K562 treated with DMSO at 1 percent for 48 hours (cell line): Measurements from ENCODE around the gene HAVCR2. TPM values are rescaled to one million over a fixed set of nuclear protein-coding genes. Genes with fewer than 3 reads are reported as not detected.

Experiments used
- total RNA-seq: library from RNA; unstranded; fragments of 300-600 nt; gene quantifications from 2 replicates; pipeline ENCODE4 v1.2.3, GENCODE V29; 2022; ENCODE audit warnings: low replicate concordance; ENCODE audit errors: extremely low read depth

HAVCR2 gene
- not detected in 2 replicates for total RNA-seq

GRCh38 chr5:157108976-157109375, at the start of gene HAVCR2:
TSS of gene HAVCR2 (minus strand) at chr5:157109044. CDS start at chr5:157108983, 61 bp downstream.

GRCh38 chr5:157142317-157143126, 33.7 kb upstream of the HAVCR2 start, which contains the start of gene MED7:
TSS of gene MED7 (minus strand) at chr5:157142865. CDS start at chr5:157139431, 3,434 bp downstream.

GRCh38 chr5:157059093-157059539, 49.7 kb downstream of the HAVCR2 start, which contains the start of gene HAVCR1:
TSS of gene HAVCR1 (minus strand) at chr5:157059116. CDS start at chr5:157057943, 1,173 bp downstream.

Other genes starting within 250 kb of the HAVCR2 start
- gene TIMD4, start 145.8 kb downstream of the HAVCR2 start, total RNA-seq = not detected in 2 replicates
- not detected in 2 replicates for gene HAVCR1, start 49.9 kb downstream of the HAVCR2 start, total RNA-seq
- gene MED7, start 33.8 kb upstream of the HAVCR2 start, total RNA-seq = not detected in 2 replicates
- not detected in 2 replicates for gene GARIN3, start 57.2 kb upstream of the HAVCR2 start, total RNA-seq
- gene ITK, start 71.8 kb upstream of the HAVCR2 start, total RNA-seq = not detected in 2 replicates
- not detected in 2 replicates for gene CYFIP2, start 157.1 kb upstream of the HAVCR2 start, total RNA-seq